Neural cell (in vitro differentiated cells): ENCODE measurements around the gene USP48. TPM values are rescaled to one million over a fixed set of nuclear protein-coding genes. Genes with fewer than 3 reads are reported as not detected.
"Not testable (repeated sequence)": the region's sequence is repeated elsewhere in the genome, so short reads cannot be mapped to it uniquely, and the experiment has no call there.

Experiments
- H2AFZ ChIP-seq: fragments of 200-600, 300-800 bp; sonication (generic), shearing (Covaris generic); 2 replicates; pipeline ENCODE4 v1.6.0; 2014; ENCODE audit warnings: low read depth, mild to moderate bottlenecking, antibody characterized with exemption, low read length, moderate library complexity
- H3F3A ChIP-seq: fragments of 200-600 bp; shearing (Covaris generic); 2 replicates; pipeline ENCODE4 v1.6.1; 2016; ENCODE audit warnings: mild to moderate bottlenecking, moderate library complexity, mixed read lengths, antibody characterized with exemption, low read length; ENCODE audit not compliant: insufficient read depth, poor library complexity, severe bottlenecking
- H3K27ac ChIP-seq: fragments of 200-600, 300-800 bp; sonication (generic), shearing (Covaris generic); 2 replicates; pipeline ENCODE4 v1.5.1; 2014; ENCODE audit warnings: mild to moderate bottlenecking, low read length, moderate library complexity
- H3K27me3 ChIP-seq: fragments of 300-800, 200-600 bp; sonication (generic), shearing (Covaris generic); 2 replicates; pipeline ENCODE4 v1.6.0; 2014; ENCODE audit warnings: mild to moderate bottlenecking, low read depth, low read length, moderate library complexity; ENCODE audit not compliant: insufficient read depth
- H3K36me3 ChIP-seq: fragments of 300-800, 200-600 bp; sonication (generic), shearing (Covaris generic); 2 replicates; pipeline ENCODE4 v1.5.1; 2014; ENCODE audit warnings: mild to moderate bottlenecking, antibody characterized with exemption, low read length, moderate library complexity; ENCODE audit not compliant: insufficient read depth
- H3K4me2 ChIP-seq: fragments of 300-800, 200-600 bp; sonication (generic), shearing (Covaris generic); 2 replicates; pipeline ENCODE4 v1.6.0; 2014; ENCODE audit warnings: mild to moderate bottlenecking, low read length
- H3K4me3 ChIP-seq: fragments of 300-800, 200-600 bp; sonication (generic), shearing (Covaris generic); 2 replicates; pipeline ENCODE4 v1.5.1; 2014; ENCODE audit warnings: mild to moderate bottlenecking, low read length, moderate library complexity
- H3K79me2 ChIP-seq: fragments of 200-600 bp; shearing (Covaris generic); replicated peaks from 2 replicates; pipeline ENCODE4 v1.6.0; 2014; ENCODE audit warnings: mild to moderate bottlenecking, low read length, moderate library complexity; ENCODE audit not compliant: insufficient read depth
- H3K9ac ChIP-seq: fragments of 300-800, 200-600 bp; sonication (generic), shearing (Covaris generic); 2 replicates; pipeline ENCODE4 v1.6.1; 2016; ENCODE audit warnings: mild to moderate bottlenecking, low read length, mixed read lengths
- H3K9me2 ChIP-seq: fragments of 200-600 bp; shearing (Covaris generic); 2 replicates; pipeline ENCODE4 v1.6.1; 2016; ENCODE audit warnings: mild to moderate bottlenecking, low read length, mixed read lengths; ENCODE audit not compliant: insufficient read depth
- H3K9me3 ChIP-seq: fragments of 200-600, 300-800 bp; sonication (generic), shearing (Covaris generic); 2 replicates; pipeline ENCODE4 v1.6.1; 2016; ENCODE audit warnings: mild to moderate bottlenecking, mixed run types, low read length, moderate library complexity, mixed read lengths
- H4K20me1 ChIP-seq: fragments of 200-600 bp; shearing (Covaris generic); 2 replicates; pipeline ENCODE4 v1.6.1; 2016; ENCODE audit warnings: mild to moderate bottlenecking, mixed run types; ENCODE audit not compliant: insufficient read depth
- CTCF ChIP-seq: fragments of 450-650 bp; IDR thresholded peaks from 2 replicates; pipeline ENCODE4 v1.5.1; 2014; ENCODE audit warnings: antibody characterized with exemption, mild to moderate bottlenecking, moderate library complexity; ENCODE audit not compliant: poor library complexity, severe bottlenecking
- EP300 ChIP-seq: fragments of 450-650 bp; conservative IDR thresholded peaks from 2 replicates; pipeline ENCODE4 v1.6.1; 2014; ENCODE audit warnings: antibody characterized with exemption, mild to moderate bottlenecking, moderate library complexity; ENCODE audit not compliant: poor library complexity, severe bottlenecking
- EZH2 ChIP-seq: fragments of 200-600, 300-800 bp; shearing (Covaris generic), sonication (generic); IDR thresholded peaks from 2 replicates; pipeline ENCODE4 v1.6.1; 2014; ENCODE audit warnings: antibody characterized with exemption, low read length, borderline replicate concordance, mild to moderate bottlenecking; ENCODE audit not compliant: insufficient read depth, poor library complexity, severe bottlenecking
- MXI1 ChIP-seq: fragments of 450-650 bp; conservative IDR thresholded peaks from 2 replicates; pipeline ENCODE4 v1.6.1; 2014; ENCODE audit warnings: antibody characterized with exemption, mild to moderate bottlenecking; ENCODE audit not compliant: poor library complexity, severe bottlenecking
- POLR2AphosphoS5 ChIP-seq: IDR thresholded peaks from 2 replicates; pipeline ENCODE4 v1.6.1; 2012
- RAD21 ChIP-seq: fragments of 450-650 bp; conservative IDR thresholded peaks from 2 replicates; pipeline ENCODE4 v1.6.1; 2014; ENCODE audit warnings: antibody characterized with exemption, mild to moderate bottlenecking, moderate library complexity
- REST ChIP-seq: IDR thresholded peaks from 2 replicates; pipeline ENCODE4 v1.6.1; 2012; ENCODE audit warnings: borderline replicate concordance
- SMC3 ChIP-seq: fragments of 450-650 bp; conservative IDR thresholded peaks from 2 replicates; pipeline ENCODE4 v1.6.1; 2014; ENCODE audit warnings: antibody characterized with exemption, mild to moderate bottlenecking, moderate library complexity; ENCODE audit not compliant: poor library complexity
- TAF1 ChIP-seq: IDR thresholded peaks from 2 replicates; pipeline ENCODE4 v1.6.1; 2012; ENCODE audit warnings: low read depth
- polyA plus RNA-seq: library from polyadenylated mRNA; depleted of rRNA; stranded (reverse); fragments of >200 nt; gene quantifications from 2 replicates; pipeline ENCODE4 v1.2.3, GENCODE V29; 2014

USP48 gene
- polyA plus RNA-seq, 1 donor from 2014 or later: 67.2 TPM

- H3K9me2 ChIP-seq: no peaks in the 10 kb centered on the region
- TF ChIP-seq MXI1 (no peak), SMC3 (no peak), EZH2 (no peak), REST (no peak), RAD21 (no peak), TAF1 (no peak), CTCF (no peak), POLR2AphosphoS5 (no peak)
- H2AFZ ChIP-seq: no peak overlapping the region
- H3K79me2 ChIP-seq: no peaks in the 10 kb centered on the region
- H4K20me1 ChIP-seq: no peaks in the 10 kb centered on the region
- no peak overlapping the region for H3K9ac ChIP-seq
- no peaks in the 10 kb centered on the region for H3K27me3 ChIP-seq
- no peaks in the 10 kb centered on the region for H3F3A ChIP-seq
- no peak overlapping the region for H3K4me3 ChIP-seq
- H3K27ac ChIP-seq: no peak overlapping the region
- no peaks in the 10 kb centered on the region for H3K36me3 ChIP-seq
- no peaks in the 10 kb centered on the region for H3K9me3 ChIP-seq
- H3K4me2 ChIP-seq: no peak overlapping the region
Observed at GRCh38 chr1:21828075-21828474, 45.1 kb upstream of the USP48 start.

GRCh38 chr1:21827141-21827679, 44.3 kb upstream of the USP48 start:
- H3K9me2 ChIP-seq: no peaks in the 10 kb centered on the region

GRCh38 chr1:21826694-21827093, 43.7 kb upstream of the USP48 start:
- H3K27ac ChIP-seq, H3K4me3 ChIP-seq, H3K4me2 ChIP-seq, H3K79me2 ChIP-seq, H3K9me3 ChIP-seq, H3K9ac ChIP-seq, H3K27me3 ChIP-seq, H2AFZ ChIP-seq, H4K20me1 ChIP-seq, H3K9me2 ChIP-seq, H3F3A ChIP-seq, H3K36me3 ChIP-seq: not testable (repeated sequence)

More at GRCh38 chr1:21827141-21827679, 44.3 kb upstream of the USP48 start:
- Histone ChIP-seq H4K20me1 (no peaks in the 10 kb centered on the region), H3K4me3 (no peak overlapping the region), H3K79me2 (no peaks in the 10 kb centered on the region), H3K27ac (no peak overlapping the region), H2AFZ (no peak overlapping the region), H3K9ac (no peak overlapping the region), H3F3A (no peaks in the 10 kb centered on the region), H3K36me3 (no peaks in the 10 kb centered on the region), H3K27me3 (no peaks in the 10 kb centered on the region), H3K9me3 (no peaks in the 10 kb centered on the region), H3K4me2 (no peak overlapping the region)
- no peak for TF ChIP-seq SMC3
- TF ChIP-seq EP300: no peak
- TF ChIP-seq RAD21: no peak
- no peak for TF ChIP-seq REST
